GM19351 (cell line): ENCODE data around the gene ZNF502.
"Not testable (repeated sequence)": the region's sequence is repeated elsewhere in the genome, so short reads cannot be mapped to it uniquely, and the experiment has no call there.

Experiments used
- ATAC-seq: cut with Tn5 transposase; IDR thresholded peaks from one replicate; pipeline ENCODE4 v1.9.1; 2021; ENCODE audit warnings: mild to moderate bottlenecking, moderate library complexity; ENCODE audit not compliant: unreplicated experiment

Gene ZNF502

DNA sequence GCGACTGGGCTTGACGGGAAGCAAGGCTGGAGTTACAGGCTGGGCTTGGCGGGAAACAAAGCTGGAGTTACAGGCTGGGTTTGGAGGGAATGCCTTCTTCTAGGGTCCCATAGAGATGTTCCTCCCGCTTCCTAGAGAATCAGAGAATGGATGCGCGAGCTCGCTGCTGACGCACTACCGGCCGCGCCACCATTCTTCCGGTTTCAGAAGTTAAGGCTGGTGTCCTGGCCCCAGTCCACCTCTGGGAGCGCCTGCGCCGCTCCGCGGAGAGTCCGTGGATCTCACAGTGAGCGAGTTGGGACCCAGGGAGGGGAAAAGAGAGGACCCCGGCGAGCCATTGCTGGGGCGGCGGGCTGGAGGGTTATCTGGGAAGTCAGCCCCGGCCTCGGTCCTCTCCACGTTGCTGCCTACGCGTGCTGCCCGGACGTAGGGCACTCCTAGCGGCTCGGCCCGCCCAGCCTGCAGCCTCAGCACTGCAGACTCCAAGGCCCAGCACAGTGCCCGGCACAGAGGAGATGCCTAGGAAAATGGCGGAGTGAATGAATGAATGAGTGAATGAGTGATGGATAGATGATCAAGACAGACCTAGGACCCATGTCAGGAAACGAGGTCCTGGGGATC is at the start of gene ZNF502:
Gene ZNF502, plus strand, starts transcription at position 206 of the 621 bp plus-strand sequence. CDS start 7,602 bp downstream, outside the sequence.
- ATAC-seq, result no peak

GRCh38 chr3:44665173-44665572 is 47.3 kb upstream of the ZNF502 start:
- ATAC-seq, result no peak

- no peak for ATAC-seq
Observed at GRCh38 chr3:44666346-44666745, 46.1 kb upstream of the ZNF502 start.

DNA sequence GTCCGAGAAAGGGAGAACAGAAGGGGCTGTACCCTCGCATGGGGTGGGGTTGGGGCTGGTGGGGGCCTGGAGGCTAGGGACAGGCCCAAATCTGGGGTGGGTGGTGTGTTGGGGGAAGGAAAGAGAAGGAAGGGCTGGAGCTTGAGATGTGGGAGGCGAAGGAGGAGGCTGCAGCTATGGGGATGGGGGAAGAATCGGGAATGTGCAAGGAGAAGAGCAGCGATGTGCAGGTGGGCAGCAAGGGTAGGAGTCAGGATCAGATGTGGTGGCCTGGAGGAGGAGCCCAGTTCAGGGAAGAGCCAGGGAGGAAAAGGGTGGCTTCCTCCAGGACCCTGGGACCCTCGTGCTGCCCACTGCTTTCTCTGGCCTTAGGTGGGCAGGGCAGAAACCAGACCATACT is 42.7 kb upstream of the ZNF502 start:
- ATAC-seq, result no peak

- ATAC-seq, result not testable (repeated sequence)
Observed at GRCh38 chr3:44673466-44673865, 39.0 kb upstream of the ZNF502 start.

- no peak for ATAC-seq
Observed at GRCh38 chr3:44674211-44674610, 38.2 kb upstream of the ZNF502 start.

DNA sequence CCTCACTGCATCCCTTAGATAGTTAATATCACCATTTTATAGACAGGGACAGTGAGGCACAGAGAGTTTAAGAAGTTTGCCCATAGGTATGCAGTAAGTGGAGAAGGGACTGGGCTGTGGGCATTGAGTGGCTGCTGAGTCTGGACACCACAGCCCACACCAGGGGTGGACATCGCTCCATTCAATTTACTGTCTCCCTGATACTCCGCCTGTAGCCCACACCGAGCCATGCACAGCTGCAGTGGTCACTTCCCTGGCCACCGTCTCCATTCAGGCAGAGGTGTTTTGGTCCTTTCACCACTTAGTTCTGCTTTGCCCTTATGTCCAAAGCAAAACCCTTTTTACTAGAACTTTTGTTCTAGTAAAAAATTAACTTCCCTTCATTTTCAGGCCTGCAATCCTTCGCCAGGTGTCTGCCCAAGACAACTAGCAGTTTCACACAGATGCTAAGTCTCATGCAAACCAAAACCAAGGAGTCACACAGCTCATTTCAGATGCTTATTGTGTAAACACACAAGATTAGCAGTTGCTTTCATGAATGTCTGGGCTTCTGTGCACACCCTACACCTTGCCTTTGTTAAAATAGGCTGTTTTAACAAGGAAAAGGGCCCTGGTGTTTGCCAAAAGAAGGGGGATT is 33.9 kb upstream of the ZNF502 start:
- no peak for ATAC-seq

DNA sequence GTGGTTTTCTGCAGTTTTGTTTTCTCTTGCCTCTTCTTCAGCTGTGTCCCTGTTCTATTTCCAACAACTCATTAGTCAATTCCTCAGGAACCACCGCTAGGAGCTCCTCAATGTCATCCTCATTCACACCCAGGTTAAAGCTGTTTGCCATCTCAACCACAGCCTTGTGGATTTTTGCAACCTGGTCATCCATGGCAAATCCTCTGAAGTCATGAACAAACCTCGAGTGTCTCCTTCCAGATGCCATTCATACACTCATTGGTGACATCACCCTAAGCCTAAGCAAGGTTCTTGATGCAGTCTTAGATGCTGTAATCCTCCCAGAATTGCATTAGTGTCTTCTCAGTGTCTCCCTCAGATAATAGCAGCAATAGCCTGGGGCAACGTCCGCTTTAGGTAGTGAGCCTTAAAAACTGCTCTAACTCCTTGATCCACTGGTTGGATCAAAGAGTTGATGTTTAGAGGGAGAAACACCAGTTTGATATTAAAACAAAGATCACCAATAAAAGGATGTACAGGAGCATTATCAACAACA is 31.5 kb upstream of the ZNF502 start:
- ATAC-seq, result no peak

DNA sequence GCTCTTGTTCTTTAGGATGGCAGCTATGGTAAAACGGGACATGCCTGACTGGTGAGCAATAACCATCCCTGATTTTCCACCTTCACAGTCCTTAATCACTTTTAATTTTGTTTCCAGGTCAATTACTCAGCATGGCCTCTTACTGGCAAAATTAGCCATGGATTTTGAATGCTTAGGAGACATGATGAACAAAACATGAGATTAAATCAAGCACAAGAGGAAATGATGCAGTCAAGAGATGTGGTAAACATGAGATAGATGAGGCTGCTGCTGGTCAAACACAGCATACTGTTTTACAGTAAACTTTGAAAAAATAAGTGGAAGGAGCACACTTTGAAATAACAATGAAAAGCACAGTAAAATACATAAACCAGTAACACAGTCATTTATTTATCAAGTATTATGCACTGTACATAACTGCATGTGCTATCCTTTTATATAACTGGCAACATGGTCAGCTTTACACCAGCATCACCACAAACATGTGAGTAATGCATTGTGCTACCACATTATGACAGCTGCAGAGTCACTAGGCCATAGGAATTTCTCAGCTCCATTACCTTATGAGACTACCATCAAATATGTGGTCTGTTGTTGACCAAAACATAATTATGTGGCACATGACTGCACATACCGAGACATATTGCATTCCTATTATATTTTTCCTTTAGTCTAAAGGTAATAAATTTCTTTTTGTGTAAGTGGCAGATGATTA is 30.1 kb upstream of the ZNF502 start:
- ATAC-seq, result no peak

DNA sequence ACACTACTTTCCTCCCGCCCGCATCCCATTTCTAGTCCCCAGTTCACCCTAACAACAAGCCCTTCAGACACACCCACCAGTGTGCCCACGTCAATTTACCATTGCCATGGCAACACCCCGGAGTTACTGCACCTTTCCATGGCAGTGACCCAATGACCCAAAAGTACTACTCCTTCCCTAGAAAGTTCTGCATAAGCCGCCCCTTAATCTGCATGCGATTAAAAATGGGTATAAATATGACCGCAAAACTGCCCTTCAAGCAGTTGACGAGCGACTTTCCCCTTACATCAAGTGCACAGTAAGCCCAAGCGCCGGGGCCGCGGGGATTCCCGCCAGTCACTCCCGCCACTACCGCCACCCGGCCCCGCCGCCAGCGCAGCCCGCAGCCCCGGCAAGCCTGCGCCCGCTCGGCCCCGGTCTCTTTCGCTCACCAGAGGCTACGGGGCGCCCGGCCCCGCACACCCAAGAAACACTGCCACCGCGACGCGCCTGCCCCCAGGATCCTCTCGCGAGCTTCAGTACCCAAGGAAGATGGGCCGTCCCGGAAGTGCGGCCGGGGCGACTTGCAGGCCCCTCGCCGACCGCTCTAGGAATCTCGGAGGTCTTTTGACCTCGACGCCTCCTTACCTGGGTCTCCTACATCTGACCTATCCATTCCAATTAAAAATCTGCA is 27.2 kb upstream of the ZNF502 start:
- peak; percentile 83 for ATAC-seq

GRCh38 chr3:44687898-44688297 is 24.6 kb upstream of the ZNF502 start:
- ATAC-seq, result no peak

- ATAC-seq, result no peak
Observed at GRCh38 chr3:44721231-44722102, 9.0 kb downstream of the ZNF502 start.

DNA sequence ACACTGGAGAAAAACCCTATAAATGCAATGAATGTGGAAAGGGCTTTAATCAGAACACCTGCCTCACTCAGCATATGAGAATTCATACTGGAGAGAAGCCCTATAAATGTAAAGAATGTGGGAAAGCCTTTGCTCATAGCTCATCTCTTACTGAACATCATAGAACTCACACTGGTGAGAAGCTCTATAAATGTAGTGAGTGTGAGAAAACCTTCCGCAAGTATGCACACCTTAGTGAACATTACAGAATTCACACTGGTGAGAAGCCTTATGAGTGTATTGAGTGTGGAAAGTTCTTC is 9.6 kb downstream of the ZNF502 start:
- ATAC-seq, result no peak

GRCh38 chr3:44729384-44729910 is 17.0 kb downstream of the ZNF502 start, which contains the start of gene ZNF501:
TSS of gene ZNF501 (plus strand) at chr3:44729635. CDS start at chr3:44734422, 4,787 bp downstream.
- ATAC-seq, result peak; percentile 86

DNA sequence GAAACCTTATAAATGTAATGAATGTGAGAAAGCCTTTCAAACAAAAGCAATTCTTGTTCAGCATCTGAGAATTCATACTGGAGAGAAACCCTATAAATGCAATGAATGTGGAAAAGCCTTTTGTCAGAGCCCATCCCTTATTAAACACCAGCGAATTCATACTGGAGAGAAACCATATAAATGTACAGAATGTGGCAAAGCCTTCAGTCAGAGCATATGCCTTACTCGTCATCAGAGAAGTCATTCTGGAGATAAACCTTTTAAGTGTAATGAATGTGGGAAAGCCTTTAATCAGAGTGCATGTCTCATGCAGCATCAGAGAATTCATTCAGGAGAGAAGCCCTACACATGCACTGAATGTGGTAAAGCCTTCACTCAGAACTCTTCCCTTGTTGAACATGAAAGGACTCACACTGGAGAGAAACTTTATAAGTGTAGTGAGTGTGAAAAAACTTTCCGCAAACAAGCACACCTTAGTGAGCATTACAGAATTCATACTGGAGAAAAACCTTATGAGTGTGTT is 22.2 kb downstream of the ZNF502 start:
- no peak for ATAC-seq

DNA sequence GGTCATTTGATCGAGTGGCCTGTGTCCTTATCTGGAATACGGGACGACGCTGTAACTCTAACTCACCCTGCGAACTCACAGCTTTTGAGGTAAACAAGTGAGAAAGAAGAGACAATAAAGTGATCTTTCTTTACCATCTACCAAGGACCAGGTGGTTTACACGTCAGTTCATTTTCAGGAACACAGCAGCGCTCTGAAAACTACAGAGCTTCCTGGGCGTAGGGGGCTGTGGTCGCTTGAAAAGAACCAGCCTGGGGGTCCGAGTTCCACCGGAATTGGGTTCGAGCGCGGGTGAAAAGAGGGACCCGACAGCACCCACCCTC is 48.6 kb downstream of the ZNF502 start:
- ATAC-seq, result peak; percentile 16

- peak; percentile 88 for ATAC-seq
Observed at GRCh38 chr3:44761424-44762169, 49.1 kb downstream of the ZNF502 start, which contains the start of the genes KIAA1143 and KIF15. TSS of gene KIAA1143 (minus strand) at chr3:44761619. CDS start at chr3:44761602, 17 bp downstream. TSS of gene KIF15 (plus strand) at chr3:44761794. CDS start at chr3:44761866, 72 bp downstream.

DNA sequence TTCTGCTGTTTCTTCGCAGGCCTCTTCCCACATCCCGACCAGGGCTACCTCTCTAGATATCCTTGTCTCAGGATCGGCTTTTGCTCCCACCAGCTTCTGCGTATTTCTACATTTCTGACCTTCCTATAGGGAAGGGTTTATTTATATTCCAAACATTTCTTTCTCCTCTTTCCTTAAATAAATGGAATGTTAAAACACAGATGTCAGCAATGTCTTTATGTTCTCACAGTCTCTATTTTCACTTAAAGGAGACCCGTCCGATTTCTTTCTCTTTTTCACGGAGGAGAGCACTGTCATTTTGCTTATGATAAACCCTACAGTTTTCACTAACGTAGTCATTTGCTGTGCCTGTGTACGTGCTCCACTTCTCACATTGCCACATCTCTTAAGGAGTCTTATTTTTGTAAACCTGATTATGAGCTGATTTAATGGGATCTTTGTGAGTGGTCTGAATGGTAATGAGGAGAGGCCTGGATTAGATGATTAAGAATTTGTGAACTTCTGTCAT is 49.8 kb downstream of the ZNF502 start:
- ATAC-seq, result no peak

DNA sequence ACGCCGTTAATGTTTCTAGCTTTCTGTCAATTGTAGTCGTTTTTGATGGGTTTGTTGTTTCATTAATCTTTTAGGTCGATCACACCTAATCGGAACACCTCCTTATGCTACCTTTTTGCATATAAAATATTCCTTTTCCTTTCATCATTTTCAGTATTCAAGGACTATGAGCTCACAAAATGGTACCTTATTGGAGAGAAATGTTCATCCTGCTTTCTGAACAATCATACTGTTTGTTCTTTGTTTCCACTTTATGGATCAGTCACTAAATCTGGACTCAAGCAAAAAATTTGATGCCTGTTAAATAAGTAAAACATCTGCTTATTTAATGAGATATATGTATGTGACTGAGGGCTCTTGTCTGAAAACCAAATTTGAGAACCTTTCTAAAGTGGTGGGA is 50.2 kb downstream of the ZNF502 start:
- no peak for ATAC-seq
